Transverse colon (tissue), 4 donors: Measurements from ENCODE around the gene E4F1.

Experiments used
- EP300 ChIP-seq: sonication (generic); formaldehyde crosslinking; IDR thresholded peaks from one replicate; pipeline ENCODE4 v1.6.1; 2017; ENCODE audit warnings: antibody characterized with exemption, low read depth
- POLR2A ChIP-seq: fragments of 450-650 bp; IDR thresholded peaks from one replicate; pipeline ENCODE4 v1.6.1; 2016; ENCODE audit warnings: antibody characterized with exemption, mild to moderate bottlenecking, moderate library complexity
- POLR2AphosphoS5 ChIP-seq, 3 donors: sonication (generic); formaldehyde crosslinking; IDR thresholded peaks; one replicate each; pipeline ENCODE4 v1.6.1; 2016; ENCODE audit warnings: antibody characterized with exemption in 3 of 3
- TF ChIP-seq, protein P1 (sequence below), 5 experiments: fragments of 200-600 bp in 3 of 5; fragments of 450-650 bp in 2 of 5; sonication (generic) in 3 of 5; IDR thresholded peaks; 1 replicate in 2 of 5; 2 replicates in 3 of 5; pipeline ENCODE4 v1.5.1; 2016 to 2017; ENCODE audit warnings: antibody characterized with exemption in 5 of 5, inconsistent platforms in 3 of 5, mild to moderate bottlenecking in 2 of 5, moderate library complexity in 1 of 5

DNA sequence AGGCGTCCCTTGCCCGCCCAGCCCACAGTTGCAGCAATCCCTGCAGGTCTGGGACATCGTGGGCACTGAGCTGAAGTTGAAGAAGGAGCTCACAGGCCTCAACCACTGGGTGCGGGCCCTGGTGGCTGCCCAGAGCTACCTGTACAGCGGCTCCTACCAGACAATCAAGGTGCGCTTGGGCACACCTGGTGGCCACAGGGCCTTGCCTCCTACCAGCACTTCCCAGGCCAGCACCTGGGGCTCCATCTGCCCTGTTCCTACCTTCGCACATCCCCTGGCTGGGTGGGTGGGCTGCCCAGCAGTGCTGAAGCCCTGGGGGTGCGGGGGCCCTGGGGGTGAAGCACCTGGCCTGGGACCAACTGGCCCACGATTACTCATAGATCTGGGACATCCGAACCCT lies 47.9 kb upstream of the E4F1 start:
- TF ChIP-seq POLR2A, result no peak
- TF ChIP-seq POLR2AphosphoS5 (IDR thresholded peaks at IDR 0.05), result no peak
- TF ChIP-seq, protein P1, sequence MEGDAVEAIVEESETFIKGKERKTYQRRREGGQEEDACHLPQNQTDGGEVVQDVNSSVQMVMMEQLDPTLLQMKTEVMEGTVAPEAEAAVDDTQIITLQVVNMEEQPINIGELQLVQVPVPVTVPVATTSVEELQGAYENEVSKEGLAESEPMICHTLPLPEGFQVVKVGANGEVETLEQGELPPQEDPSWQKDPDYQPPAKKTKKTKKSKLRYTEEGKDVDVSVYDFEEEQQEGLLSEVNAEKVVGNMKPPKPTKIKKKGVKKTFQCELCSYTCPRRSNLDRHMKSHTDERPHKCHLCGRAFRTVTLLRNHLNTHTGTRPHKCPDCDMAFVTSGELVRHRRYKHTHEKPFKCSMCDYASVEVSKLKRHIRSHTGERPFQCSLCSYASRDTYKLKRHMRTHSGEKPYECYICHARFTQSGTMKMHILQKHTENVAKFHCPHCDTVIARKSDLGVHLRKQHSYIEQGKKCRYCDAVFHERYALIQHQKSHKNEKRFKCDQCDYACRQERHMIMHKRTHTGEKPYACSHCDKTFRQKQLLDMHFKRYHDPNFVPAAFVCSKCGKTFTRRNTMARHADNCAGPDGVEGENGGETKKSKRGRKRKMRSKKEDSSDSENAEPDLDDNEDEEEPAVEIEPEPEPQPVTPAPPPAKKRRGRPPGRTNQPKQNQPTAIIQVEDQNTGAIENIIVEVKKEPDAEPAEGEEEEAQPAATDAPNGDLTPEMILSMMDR (IDR thresholded peaks at IDR 0.05), result no peak
- TF ChIP-seq EP300, result no peak
